IMR-90 (cell line): Measurements from ENCODE around the gene ZNRF3. TPM values are rescaled to one million over a fixed set of nuclear protein-coding genes. Genes with fewer than 3 reads are reported as not detected.

ENCODE experiments used
- ATAC-seq: fragments of 200-7000 bp; cut with Tn5 transposase; 2 replicates; pipeline ENCODE4 v1.9.1; 2020; ENCODE audit warnings: low read depth, mild to moderate bottlenecking, moderate library complexity
- BruUV-seq: library from RNA; stranded (reverse); fragments of 400-500 nt; replicated peaks from 2 replicates; lab custom pipeline; 2021; lab: Mats Ljungman, UMichigan
- CTCF ChIA-PET: fragments of 300-600 bp; formaldehyde crosslinking; extraction: SDS; loops from one replicate; lab custom pipeline; 2021; ENCODE audit warnings: antibody characterized with exemption; lab: Yijun Ruan, JAX
- POLR2A ChIA-PET: fragments of 300-600 bp; sonication (Branson Sonifier 250); formaldehyde crosslinking; loops from one replicate; lab custom pipeline; 2022; ENCODE audit warnings: antibody characterized with exemption; ENCODE audit not compliant: unreplicated experiment; lab: Charles Lee
- DNase-seq: peaks from one replicate; pipeline ENCODE4 v3.0.0; 2013
- H2AFZ ChIP-seq: replicated peaks from 2 replicates; pipeline ENCODE3; 2013; ENCODE audit warnings: low read length, mild to moderate bottlenecking; ENCODE audit not compliant: poor library complexity
- H2AK5ac ChIP-seq: 2 replicates; pipeline ENCODE4 v1.6.1; 2013; ENCODE audit warnings: low read depth, low read length, inconsistent platforms
- H2AK9ac ChIP-seq: replicated peaks from 2 replicates; pipeline ENCODE3; 2013; ENCODE audit warnings: mild to moderate bottlenecking, low read depth, low read length, moderate library complexity; ENCODE audit not compliant: poor library complexity
- H2BK120ac ChIP-seq: 2 replicates; pipeline ENCODE4 v1.6.1; 2013; ENCODE audit warnings: low read depth, low read length, inconsistent platforms
- H2BK15ac ChIP-seq: 3 replicates; pipeline ENCODE4 v1.6.1; 2013; ENCODE audit warnings: low read depth, low read length, inconsistent platforms
- H2BK20ac ChIP-seq: 2 replicates; pipeline ENCODE4 v1.6.1; 2013; ENCODE audit warnings: low read depth, mild to moderate bottlenecking, inconsistent platforms, low read length, moderate library complexity
- H2BK5ac ChIP-seq: 2 replicates; pipeline ENCODE4 v1.6.1; 2013; ENCODE audit warnings: mild to moderate bottlenecking, low read depth, low read length, inconsistent platforms; ENCODE audit not compliant: poor library complexity, severe bottlenecking
- H3K14ac ChIP-seq: replicated peaks from 2 replicates; pipeline ENCODE4 v1.6.1; 2013; ENCODE audit warnings: low read depth, low read length, inconsistent platforms
- H3K18ac ChIP-seq: 2 replicates; pipeline ENCODE4 v1.6.1; 2013; ENCODE audit warnings: low read depth, low read length, control low read depth
- H3K23ac ChIP-seq: 2 replicates; pipeline ENCODE4 v1.6.1; 2013; ENCODE audit warnings: low read depth, low read length, inconsistent platforms
- H3K27ac ChIP-seq: 2 replicates; pipeline ENCODE4 v1.5.1; 2013; ENCODE audit warnings: mild to moderate bottlenecking, control low read depth, low read length; ENCODE audit not compliant: insufficient read depth
- H3K27me3 ChIP-seq: 2 replicates; pipeline ENCODE4 v1.6.1; 2013; ENCODE audit warnings: low read length; ENCODE audit not compliant: control insufficient read depth, insufficient read depth
- H3K36me3 ChIP-seq: 2 replicates; pipeline ENCODE4 v1.6.1; 2013; ENCODE audit warnings: low read length, mixed read lengths; ENCODE audit not compliant: control insufficient read depth, insufficient read depth
- H3K4ac ChIP-seq: 2 replicates; pipeline ENCODE4 v1.6.1; 2013; ENCODE audit warnings: low read depth, low read length, inconsistent platforms
- H3K4me1 ChIP-seq: 2 replicates; pipeline ENCODE4 v1.6.1; 2013; ENCODE audit warnings: low read length, mixed read lengths; ENCODE audit not compliant: control insufficient read depth, insufficient read depth
- H3K4me2 ChIP-seq: 2 replicates; pipeline ENCODE4 v1.6.1; 2013; ENCODE audit warnings: low read depth, mild to moderate bottlenecking, control low read depth, low read length, moderate library complexity
- H3K4me3 ChIP-seq: 2 replicates; pipeline ENCODE4 v1.5.1; 2013; ENCODE audit warnings: low read depth, mild to moderate bottlenecking, control low read depth, low read length, moderate library complexity; ENCODE audit not compliant: insufficient read depth
- H3K56ac ChIP-seq: 2 replicates; pipeline ENCODE4 v1.6.1; 2013; ENCODE audit warnings: low read length, inconsistent platforms; ENCODE audit not compliant: insufficient read depth; ENCODE audit errors: extremely low read depth
- H3K79me1 ChIP-seq, 2 experiments: 2 replicates each; pipeline ENCODE4 v1.6.1; 2013; ENCODE audit warnings: low read length in 2 of 2, inconsistent platforms in 1 of 2, low read depth in 1 of 2
- H3K9ac ChIP-seq: 2 replicates; pipeline ENCODE4 v1.6.1; 2013; ENCODE audit warnings: low read depth, low read length, control low read depth
- H3K9me1 ChIP-seq: 2 replicates; pipeline ENCODE4 v1.6.1; 2013; ENCODE audit warnings: low read length, inconsistent platforms; ENCODE audit not compliant: insufficient read depth
- H3K9me3 ChIP-seq: 2 replicates; pipeline ENCODE4 v1.6.1; 2013; ENCODE audit warnings: low read length; ENCODE audit not compliant: control insufficient read depth, insufficient read depth
- H4K20me1 ChIP-seq: 2 replicates; pipeline ENCODE4 v1.6.1; 2013; ENCODE audit warnings: low read length, inconsistent platforms; ENCODE audit not compliant: insufficient read depth
- H4K5ac ChIP-seq: 2 replicates; pipeline ENCODE4 v1.6.1; 2013; ENCODE audit warnings: mild to moderate bottlenecking, low read depth, low read length, control low read depth
- H4K8ac ChIP-seq, 2 experiments: 2 replicates each; pipeline ENCODE4 v1.6.1; 2013; ENCODE audit warnings: low read depth in 2 of 2, low read length in 2 of 2, control low read depth in 1 of 2, inconsistent platforms in 1 of 2
- H4K91ac ChIP-seq: 2 replicates; pipeline ENCODE4 v1.6.1; 2013; ENCODE audit warnings: low read depth, low read length, inconsistent platforms; ENCODE audit not compliant: insufficient read depth
- BHLHE40 ChIP-seq: fragments of 150-350 bp; IDR thresholded peaks from 2 replicates; pipeline ENCODE4 v1.6.1; 2016; ENCODE audit warnings: mild to moderate bottlenecking, low read depth, low read length
- CEBPB ChIP-seq: IDR thresholded peaks from 2 replicates; pipeline ENCODE4 v1.6.1; 2012; ENCODE audit warnings: low read depth, low read length, improper control_type of control experiment
- CHD1 ChIP-seq: IDR thresholded peaks from 2 replicates; pipeline ENCODE4 v1.6.1; 2012; ENCODE audit warnings: low read depth, low read length, improper control_type of control experiment
- FOS ChIP-seq: fragments of 150-350 bp; IDR thresholded peaks from 2 replicates; pipeline ENCODE4 v1.6.1; 2016; ENCODE audit warnings: low read depth, low read length
- MAFK ChIP-seq: IDR thresholded peaks from 2 replicates; pipeline ENCODE4 v1.6.1; 2012; ENCODE audit warnings: low read depth, low read length, improper control_type of control experiment
- MAZ ChIP-seq: IDR thresholded peaks from 2 replicates; pipeline ENCODE4 v1.6.1; 2012; ENCODE audit warnings: low read depth, mild to moderate bottlenecking, low read length, improper control_type of control experiment, moderate library complexity, borderline replicate concordance
- MXI1 ChIP-seq: IDR thresholded peaks from 2 replicates; pipeline ENCODE4 v1.6.1; 2012; ENCODE audit warnings: low read depth, mild to moderate bottlenecking, low read length, moderate library complexity, borderline replicate concordance
- NFE2L2 ChIP-seq: fragments of 150-350 bp; IDR thresholded peaks from 2 replicates; pipeline ENCODE4 v1.6.1; 2016; ENCODE audit warnings: low read depth, mild to moderate bottlenecking, low read length
- POLR2A ChIP-seq: IDR thresholded peaks from 2 replicates; pipeline ENCODE4 v1.6.1; 2012; ENCODE audit warnings: mild to moderate bottlenecking, low read depth, low read length
- RAD21 ChIP-seq: IDR thresholded peaks from 2 replicates; pipeline ENCODE4 v1.6.1; 2012; ENCODE audit warnings: low read length, improper control_type of control experiment
- RCOR1 ChIP-seq: IDR thresholded peaks from 2 replicates; pipeline ENCODE4 v1.6.1; 2012; ENCODE audit warnings: mild to moderate bottlenecking, low read length, improper control_type of control experiment; ENCODE audit not compliant: insufficient replicate concordance
- RFX5 ChIP-seq: IDR thresholded peaks from 2 replicates; pipeline ENCODE4 v1.8.0; 2012; ENCODE audit warnings: low read depth, mild to moderate bottlenecking, low read length, moderate library complexity
- SMC3 ChIP-seq: fragments of 150-350 bp; IDR thresholded peaks from 2 replicates; pipeline ENCODE4 v1.6.1; 2016; ENCODE audit warnings: low read depth, mild to moderate bottlenecking, antibody characterized with exemption, low read length, moderate library complexity
- WGBS, 2 experiments: methylation state at CpG; one replicate each; pipeline versions ENCODE4 v1.1.5 to v1.1.7; 2013; ENCODE audit warnings: missing lambda C conversion rate in 2 of 2; ENCODE audit not compliant: insufficient read length in 1 of 2; ENCODE audit errors: extremely low coverage in 2 of 2; 5-methylcytosine and 5-hydroxymethylcytosine counted together
- dilution Hi-C: fragments of 300-500 bp; cut with HindIII; formaldehyde crosslinking; loops from one replicate; pipeline ENCODE4 v1.14.3; 2018; ENCODE audit warnings: low sequenced_read_pairs; ENCODE audit not compliant: unreplicated experiment
- in situ Hi-C: fragments of 300-500 bp; cut with MboI; formaldehyde crosslinking; loops from 3 replicates; pipeline ENCODE4 v1.14.3; 2019; ENCODE audit warnings: low sequenced_read_pairs, inconsistent platforms, mixed read lengths
- intact Hi-C: fragments of 100-400 bp; cut with micrococcal nuclease; formaldehyde crosslinking; loops from 2 replicates; pipeline ENCODE4 v1.10.0; 2022
- polyA plus RNA-seq, 3 experiments: library from polyadenylated mRNA; depleted of rRNA; stranded (reverse); fragments of >200 nt; gene quantifications; 2 replicates each; pipeline ENCODE4 v1.2.3, GENCODE V29; 2012; ENCODE audit warnings: low replicate concordance in 1 of 3
- total RNA-seq: library from RNA; depleted of rRNA; stranded (reverse); fragments of >200 nt; gene quantifications from 2 replicates; pipeline ENCODE4 v1.2.3, GENCODE V29; 2012
- TF ChIP-seq, protein P1 (sequence below): fragments of 150-350 bp; IDR thresholded peaks from 2 replicates; pipeline ENCODE4 v1.6.1; 2017; ENCODE audit warnings: mild to moderate bottlenecking, antibody characterized with exemption, low read length, low read depth
- TF ChIP-seq, protein P2 (sequence below): conservative IDR thresholded peaks from 2 replicates; pipeline ENCODE4 v1.5.1; 2012; ENCODE audit warnings: mild to moderate bottlenecking, low read depth, low read length, improper control_type of control experiment
- TF ChIP-seq, protein P3 (sequence below): fragments of 150-350 bp; IDR thresholded peaks from 2 replicates; pipeline ENCODE4 v1.6.1; 2016; ENCODE audit warnings: low read depth, mild to moderate bottlenecking, low read length, moderate library complexity, borderline replicate concordance

Gene ZNRF3
- total and polyA plus RNA-seq, 2 of the 4 experiments (the other 2 are of a cell fraction) = 1.4 to 2.4 TPM

DNA sequence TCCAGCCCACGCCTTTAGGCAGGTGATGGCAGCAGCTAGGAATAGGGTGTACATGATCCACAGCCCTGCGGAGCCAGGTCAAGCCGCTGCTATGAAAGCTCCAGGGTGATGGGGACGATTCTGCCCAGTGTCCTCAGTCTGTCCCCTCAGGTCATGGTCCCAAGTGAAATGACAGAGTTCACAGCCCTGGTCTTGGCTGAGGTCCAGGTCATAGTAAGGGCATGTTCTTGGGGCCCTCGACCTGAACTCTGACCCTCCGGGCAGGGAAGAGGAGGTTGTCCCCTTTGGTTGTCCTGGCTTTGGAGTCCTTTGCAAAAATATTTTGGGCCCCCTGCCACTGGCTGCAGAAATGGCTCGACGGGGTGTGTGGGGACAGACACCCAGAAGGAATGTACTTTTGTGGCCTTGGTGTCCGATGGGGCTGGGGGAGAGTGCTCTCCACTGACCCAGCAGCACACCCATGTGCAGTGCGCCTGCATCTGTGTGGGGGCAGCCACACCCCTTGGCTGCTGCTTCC lies 170.9 kb downstream of the ZNRF3 start:
- Histone ChIP-seq H2AK9ac (no peak overlapping the region), H3K18ac (no peak overlapping the region), H3K4me2 (no peak overlapping the region), H3K23ac (no peak overlapping the region), H3K9ac (no peak overlapping the region), H3K27me3 (no peaks in the 10 kb centered on the region), H4K8ac (no peak overlapping the region), H3K9me3 (no peaks in the 10 kb centered on the region), H2AK5ac (no peak overlapping the region), H3K14ac (no peak overlapping the region), H3K79me1 (no peaks in the 10 kb centered on the region), H3K56ac (no peak overlapping the region), H3K4me1 (no peaks in the 10 kb centered on the region), H4K91ac (no peak overlapping the region), H4K20me1 (no peaks in the 10 kb centered on the region), H2BK5ac (no peak overlapping the region), H3K4ac (no peak overlapping the region), H3K27ac (no peak overlapping the region), H2BK20ac (no peak overlapping the region), H2AFZ (no peak overlapping the region), H3K4me3 (no peak overlapping the region), H3K36me3 (peaks cover 7% of the 10 kb centered on the region), H2BK15ac (no peak overlapping the region), H4K5ac (no peak overlapping the region), H3K9me1 (no peaks in the 10 kb centered on the region), H2BK120ac (no peak overlapping the region)
- POLR2A ChIA-PET = no interaction called here
- no peak for TF ChIP-seq CEBPB
- TF ChIP-seq MAZ = no peak
- no peak for TF ChIP-seq POLR2A
- no peak for TF ChIP-seq BHLHE40
- TF ChIP-seq, protein P1, sequence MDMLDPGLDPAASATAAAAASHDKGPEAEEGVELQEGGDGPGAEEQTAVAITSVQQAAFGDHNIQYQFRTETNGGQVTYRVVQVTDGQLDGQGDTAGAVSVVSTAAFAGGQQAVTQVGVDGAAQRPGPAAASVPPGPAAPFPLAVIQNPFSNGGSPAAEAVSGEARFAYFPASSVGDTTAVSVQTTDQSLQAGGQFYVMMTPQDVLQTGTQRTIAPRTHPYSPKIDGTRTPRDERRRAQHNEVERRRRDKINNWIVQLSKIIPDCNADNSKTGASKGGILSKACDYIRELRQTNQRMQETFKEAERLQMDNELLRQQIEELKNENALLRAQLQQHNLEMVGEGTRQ = no peak
- no peak for TF ChIP-seq SMC3
- TF ChIP-seq CHD1 = no peak
- TF ChIP-seq, protein P2, sequence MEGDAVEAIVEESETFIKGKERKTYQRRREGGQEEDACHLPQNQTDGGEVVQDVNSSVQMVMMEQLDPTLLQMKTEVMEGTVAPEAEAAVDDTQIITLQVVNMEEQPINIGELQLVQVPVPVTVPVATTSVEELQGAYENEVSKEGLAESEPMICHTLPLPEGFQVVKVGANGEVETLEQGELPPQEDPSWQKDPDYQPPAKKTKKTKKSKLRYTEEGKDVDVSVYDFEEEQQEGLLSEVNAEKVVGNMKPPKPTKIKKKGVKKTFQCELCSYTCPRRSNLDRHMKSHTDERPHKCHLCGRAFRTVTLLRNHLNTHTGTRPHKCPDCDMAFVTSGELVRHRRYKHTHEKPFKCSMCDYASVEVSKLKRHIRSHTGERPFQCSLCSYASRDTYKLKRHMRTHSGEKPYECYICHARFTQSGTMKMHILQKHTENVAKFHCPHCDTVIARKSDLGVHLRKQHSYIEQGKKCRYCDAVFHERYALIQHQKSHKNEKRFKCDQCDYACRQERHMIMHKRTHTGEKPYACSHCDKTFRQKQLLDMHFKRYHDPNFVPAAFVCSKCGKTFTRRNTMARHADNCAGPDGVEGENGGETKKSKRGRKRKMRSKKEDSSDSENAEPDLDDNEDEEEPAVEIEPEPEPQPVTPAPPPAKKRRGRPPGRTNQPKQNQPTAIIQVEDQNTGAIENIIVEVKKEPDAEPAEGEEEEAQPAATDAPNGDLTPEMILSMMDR = no peak
- TF ChIP-seq NFE2L2 = no peak
- TF ChIP-seq RAD21 = no peak
- no peak for TF ChIP-seq MXI1
- TF ChIP-seq, protein P3, sequence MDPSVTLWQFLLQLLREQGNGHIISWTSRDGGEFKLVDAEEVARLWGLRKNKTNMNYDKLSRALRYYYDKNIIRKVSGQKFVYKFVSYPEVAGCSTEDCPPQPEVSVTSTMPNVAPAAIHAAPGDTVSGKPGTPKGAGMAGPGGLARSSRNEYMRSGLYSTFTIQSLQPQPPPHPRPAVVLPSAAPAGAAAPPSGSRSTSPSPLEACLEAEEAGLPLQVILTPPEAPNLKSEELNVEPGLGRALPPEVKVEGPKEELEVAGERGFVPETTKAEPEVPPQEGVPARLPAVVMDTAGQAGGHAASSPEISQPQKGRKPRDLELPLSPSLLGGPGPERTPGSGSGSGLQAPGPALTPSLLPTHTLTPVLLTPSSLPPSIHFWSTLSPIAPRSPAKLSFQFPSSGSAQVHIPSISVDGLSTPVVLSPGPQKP = no peak
- TF ChIP-seq RFX5 = no peak
- TF ChIP-seq FOS = no peak
- TF ChIP-seq MAFK = no peak
- TF ChIP-seq RCOR1 = no peak
- WGBS, 2 experiments = 81% methylated on average over 4 of the region's 10 CpGs; no CpG with 5 or more reads in 1 of the 2 experiments
- no peak for ATAC-seq
- CTCF ChIA-PET = interaction anchor here (0.6 to 1.4 kb wide), 2 partner anchors 9 to 109 kb away, joined by 3 to 6 read pairs; no protein-coding TSS in a partner anchor
- intact Hi-C loops (no loop called here), in situ Hi-C loops (no loop called here), dilution Hi-C loops (no loop called here)
- no TSS peak for BruUV-seq
- no peak for DNase-seq
